Activated naive CD8-positive, alpha-beta T cell treated with anti-CD3 and anti-CD28 coated beads for 36 hours (primary cell): Measurements from ENCODE around the gene SAA2. TPM values are rescaled to one million over a fixed set of nuclear protein-coding genes. Genes with fewer than 3 reads are reported as not detected.
A peak's percentile ranks its signal among the peaks of the same experiment; 100 is the strongest.
"Not testable (repeated sequence)": the region's sequence is repeated elsewhere in the genome, so short reads cannot be mapped to it uniquely, and the experiment has no call there.

Experiments used
- DNase-seq: peaks from one replicate; pipeline ENCODE4 v3.0.0; 2021
- H3K27ac Mint-ChIP-seq: one replicate; pipeline ENCODE4 v1.8.0; 2022; ENCODE audit warnings: mild to moderate bottlenecking, moderate library complexity, mixed read lengths
- H3K27me3 Mint-ChIP-seq: one replicate; pipeline ENCODE4 v1.8.0; 2022; ENCODE audit warnings: mild to moderate bottlenecking, mixed read lengths
- H3K36me3 Mint-ChIP-seq: one replicate; pipeline ENCODE4 v1.8.0; 2021; ENCODE audit warnings: mild to moderate bottlenecking, mixed read lengths
- H3K4me1 Mint-ChIP-seq: one replicate; pipeline ENCODE4 v1.8.0; 2021; ENCODE audit warnings: mixed read lengths
- H3K4me3 Mint-ChIP-seq: one replicate; pipeline ENCODE4 v1.8.0; 2022; ENCODE audit warnings: mild to moderate bottlenecking, moderate library complexity, mixed read lengths
- H3K9me3 Mint-ChIP-seq: one replicate; pipeline ENCODE4 v1.8.0; 2022; ENCODE audit warnings: mixed read lengths
- total RNA-seq, 2 experiments: library from RNA; stranded (reverse); gene quantifications; one replicate each; pipeline ENCODE4 v1.2.3, GENCODE V29; 2021

The SAA2 gene
- total RNA-seq, 2 experiments from 2014 or later, result not detected

DNA sequence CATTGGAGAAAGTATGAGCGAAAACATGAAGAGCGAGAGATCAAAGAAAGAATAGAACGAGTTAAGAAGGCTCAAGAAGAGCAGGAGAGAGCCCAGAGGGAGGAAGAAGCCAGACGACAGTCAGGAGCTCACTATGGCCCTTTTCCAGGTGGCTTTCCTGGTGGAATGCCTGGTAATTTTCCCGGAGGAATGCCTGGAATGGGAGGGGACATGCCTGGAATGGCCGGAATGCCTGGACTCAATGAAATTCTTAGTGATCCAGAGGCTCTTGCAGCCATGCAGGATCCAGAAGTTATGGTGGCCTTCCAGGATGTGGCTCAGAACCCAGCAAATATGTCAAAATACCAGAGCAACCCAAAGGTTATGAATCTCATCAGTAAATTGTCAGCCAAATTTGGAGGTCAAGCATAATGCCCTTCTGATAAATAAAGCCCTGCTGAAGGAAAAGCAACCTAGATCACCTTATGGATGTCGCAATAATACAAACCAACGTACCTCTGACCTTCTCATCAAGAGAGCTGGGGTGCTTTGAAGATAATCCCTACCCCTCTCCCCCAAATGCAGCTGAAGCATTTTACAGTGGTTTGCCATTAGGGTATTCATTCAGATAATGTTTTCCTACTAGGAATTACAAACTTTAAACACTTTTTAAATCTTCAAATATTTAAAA lies 14.3 kb upstream of the SAA2 start:
- H3K36me3 Mint-ChIP-seq, H3K4me3 Mint-ChIP-seq, H3K27me3 Mint-ChIP-seq: not testable (repeated sequence)

DNA sequence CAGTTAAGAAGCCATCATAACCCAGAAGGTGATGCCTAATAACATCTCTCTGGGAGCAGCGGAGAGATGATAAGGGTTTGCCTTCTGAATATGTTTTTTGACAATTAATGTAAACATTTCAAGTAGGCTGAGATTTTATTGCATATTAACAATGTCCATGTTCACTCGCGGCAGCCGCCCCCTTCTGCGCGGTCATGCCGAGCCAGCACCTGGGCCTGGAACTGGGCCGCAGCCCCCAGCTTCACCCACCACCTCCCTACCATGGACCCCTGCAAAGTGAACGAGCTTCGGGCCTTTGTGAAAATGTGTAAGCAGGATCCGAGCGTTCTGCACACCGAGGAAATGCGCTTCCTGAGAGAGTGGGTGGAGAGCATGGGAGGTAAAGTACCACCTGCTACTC lies 13.3 kb upstream of the SAA2 start:
- Mint-ChIP-seq H3K27me3 (peaks cover 5% of the 10 kb centered on the region), H3K4me3 (no peak overlapping the region), H3K4me1 (no peaks in the 10 kb centered on the region), H3K9me3 (no peaks in the 10 kb centered on the region), H3K36me3 (no peaks in the 10 kb centered on the region), H3K27ac (no peak overlapping the region)
- DNase-seq, result no peak

More for the DNA sequence above, 14.3 kb upstream of the SAA2 start:
- not testable (repeated sequence) for DNase-seq, H3K4me1 Mint-ChIP-seq, H3K9me3 Mint-ChIP-seq, H3K27ac Mint-ChIP-seq

DNA sequence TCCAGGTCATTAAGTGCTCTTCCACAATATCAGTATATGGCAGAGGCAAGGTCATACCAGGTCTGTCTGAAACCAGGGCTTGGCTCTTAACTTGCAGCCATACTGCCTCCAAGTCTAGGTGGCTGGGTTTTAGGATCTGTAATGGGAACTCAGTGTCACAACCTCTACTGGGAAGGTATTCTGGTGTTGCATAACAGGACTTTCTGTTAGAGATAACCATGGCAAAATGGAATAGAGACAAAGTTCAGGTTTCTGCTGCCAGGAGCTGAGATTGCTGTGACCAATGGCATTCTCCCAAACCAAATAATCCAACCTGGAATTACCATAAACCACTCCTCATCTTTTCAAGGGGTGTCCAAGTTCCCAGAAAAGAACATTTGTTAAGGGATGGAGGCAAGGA lies 10.8 kb upstream of the SAA2 start:
- no peaks in the 10 kb centered on the region for H3K4me1 Mint-ChIP-seq
- peaks cover 14% of the 10 kb centered on the region for H3K27me3 Mint-ChIP-seq
- no peaks in the 10 kb centered on the region for H3K9me3 Mint-ChIP-seq
- no peak overlapping the region for H3K27ac Mint-ChIP-seq
- no peaks in the 10 kb centered on the region for H3K36me3 Mint-ChIP-seq
- no peak overlapping the region for H3K4me3 Mint-ChIP-seq
- no peak for DNase-seq

DNA sequence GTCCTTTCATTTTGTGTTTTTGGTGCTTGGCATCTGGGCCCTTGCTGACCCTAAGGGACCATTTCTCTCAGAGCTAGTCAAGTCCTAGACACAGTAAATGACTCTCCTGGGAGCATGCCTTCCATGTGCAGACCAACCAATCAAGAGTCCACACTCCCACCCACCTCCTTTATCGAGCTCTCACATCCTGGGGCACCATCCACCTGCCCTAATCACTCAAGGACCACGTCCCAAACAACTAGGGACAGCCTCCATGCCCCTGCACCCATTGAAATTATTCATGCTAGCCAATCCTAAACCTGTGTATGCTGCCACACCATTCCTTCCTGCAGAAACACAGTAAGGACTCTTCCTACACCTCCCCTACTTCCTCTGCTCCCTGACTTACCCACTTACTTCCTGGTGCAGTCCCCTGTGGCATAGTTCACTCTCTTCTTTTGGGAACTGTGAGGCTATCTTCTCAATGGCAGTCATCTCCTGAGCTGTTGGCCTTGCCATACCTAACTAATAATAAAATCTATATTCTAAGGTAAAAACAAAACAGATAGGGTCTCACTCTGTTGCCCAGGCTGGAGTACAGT lies 6.4 kb upstream of the SAA2 start:
- Mint-ChIP-seq H3K27me3 (peaks cover 10% of the 10 kb centered on the region), H3K4me1 (no peaks in the 10 kb centered on the region), H3K36me3 (no peaks in the 10 kb centered on the region), H3K27ac (no peak overlapping the region), H3K4me3 (no peak overlapping the region), H3K9me3 (no peaks in the 10 kb centered on the region)
- DNase-seq, result no peak

DNA sequence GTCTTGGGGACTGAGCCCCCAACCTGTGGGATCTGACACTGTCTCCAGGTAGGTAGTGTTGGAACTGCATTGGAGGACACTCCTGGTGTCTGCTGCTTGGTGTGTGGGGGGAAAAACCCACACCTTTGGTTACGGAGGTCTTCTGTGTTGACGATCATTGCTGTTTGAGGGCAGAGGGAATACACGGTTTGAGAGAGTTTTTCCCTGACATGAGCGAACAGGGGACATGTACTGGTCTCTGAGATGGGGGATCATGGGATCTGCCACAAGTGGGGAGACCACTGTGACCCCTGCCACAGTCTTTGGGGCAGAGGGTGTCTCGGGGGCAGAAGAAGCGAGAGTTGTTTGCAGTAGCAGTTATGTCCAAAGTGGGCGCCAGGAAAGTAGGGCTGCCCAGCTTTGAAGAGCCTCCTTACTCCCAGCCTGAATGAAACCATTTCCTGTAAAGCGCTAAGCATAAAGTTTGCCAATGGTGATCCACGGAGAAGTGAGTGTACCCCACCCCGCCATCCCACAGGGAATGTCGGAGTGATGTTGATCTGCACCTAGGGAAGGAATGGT lies 5.4 kb upstream of the SAA2 start:
- no peak for DNase-seq
- H3K4me1 Mint-ChIP-seq, result no peaks in the 10 kb centered on the region
- no peaks in the 10 kb centered on the region for H3K9me3 Mint-ChIP-seq
- peaks cover 10% of the 10 kb centered on the region for H3K27me3 Mint-ChIP-seq
- no peak overlapping the region for H3K27ac Mint-ChIP-seq
- H3K36me3 Mint-ChIP-seq, result no peaks in the 10 kb centered on the region
- H3K4me3 Mint-ChIP-seq, result no peak overlapping the region

DNA sequence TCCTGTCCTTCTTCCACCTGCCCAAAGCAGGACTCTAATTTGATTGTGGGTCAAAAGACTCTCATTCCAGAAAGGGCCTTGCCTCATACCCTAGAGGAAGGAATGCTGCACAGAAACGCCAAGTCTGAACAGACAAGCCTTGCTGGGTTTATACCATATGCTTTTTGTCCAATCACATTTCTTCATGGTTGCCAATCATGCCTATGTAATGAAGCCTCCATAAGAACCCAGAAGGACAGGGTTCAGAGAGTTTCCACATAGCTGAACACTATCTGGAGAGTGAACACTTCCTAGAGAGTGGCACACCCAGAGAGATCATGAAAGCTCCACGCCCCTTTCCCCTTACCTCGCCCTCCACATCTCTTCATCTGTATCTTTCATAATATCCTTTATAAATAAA lies 4.8 kb upstream of the SAA2 start:
- no peak overlapping the region for H3K27ac Mint-ChIP-seq
- H3K4me1 Mint-ChIP-seq, result no peaks in the 10 kb centered on the region
- no peak for DNase-seq
- no peak overlapping the region for H3K4me3 Mint-ChIP-seq
- H3K36me3 Mint-ChIP-seq, result no peaks in the 10 kb centered on the region
- H3K27me3 Mint-ChIP-seq, result peaks cover 10% of the 10 kb centered on the region
- H3K9me3 Mint-ChIP-seq, result no peaks in the 10 kb centered on the region

DNA sequence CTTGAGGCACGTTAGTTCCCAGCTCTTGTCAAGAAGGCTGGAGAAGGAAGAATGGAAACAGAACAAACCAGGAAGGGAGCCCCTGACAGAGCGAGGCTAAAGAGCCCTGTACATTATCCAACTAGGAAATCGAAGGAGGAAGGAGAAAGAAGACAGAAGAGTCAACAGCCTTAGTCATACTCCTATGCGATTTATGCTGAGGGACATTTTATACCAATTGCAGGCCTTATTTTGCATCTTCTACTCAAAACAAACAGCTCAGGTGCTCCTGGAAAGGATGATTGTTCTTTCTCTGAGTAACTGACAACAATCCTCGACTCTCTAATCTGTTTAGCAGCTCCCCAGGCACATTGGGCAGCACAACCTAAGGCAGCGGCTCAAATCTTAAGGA lies 1.3 kb downstream of the SAA2 start:
- H3K9me3 Mint-ChIP-seq, H3K4me1 Mint-ChIP-seq, H3K27me3 Mint-ChIP-seq, H3K27ac Mint-ChIP-seq, H3K4me3 Mint-ChIP-seq, H3K36me3 Mint-ChIP-seq, DNase-seq: not testable (repeated sequence)

DNA sequence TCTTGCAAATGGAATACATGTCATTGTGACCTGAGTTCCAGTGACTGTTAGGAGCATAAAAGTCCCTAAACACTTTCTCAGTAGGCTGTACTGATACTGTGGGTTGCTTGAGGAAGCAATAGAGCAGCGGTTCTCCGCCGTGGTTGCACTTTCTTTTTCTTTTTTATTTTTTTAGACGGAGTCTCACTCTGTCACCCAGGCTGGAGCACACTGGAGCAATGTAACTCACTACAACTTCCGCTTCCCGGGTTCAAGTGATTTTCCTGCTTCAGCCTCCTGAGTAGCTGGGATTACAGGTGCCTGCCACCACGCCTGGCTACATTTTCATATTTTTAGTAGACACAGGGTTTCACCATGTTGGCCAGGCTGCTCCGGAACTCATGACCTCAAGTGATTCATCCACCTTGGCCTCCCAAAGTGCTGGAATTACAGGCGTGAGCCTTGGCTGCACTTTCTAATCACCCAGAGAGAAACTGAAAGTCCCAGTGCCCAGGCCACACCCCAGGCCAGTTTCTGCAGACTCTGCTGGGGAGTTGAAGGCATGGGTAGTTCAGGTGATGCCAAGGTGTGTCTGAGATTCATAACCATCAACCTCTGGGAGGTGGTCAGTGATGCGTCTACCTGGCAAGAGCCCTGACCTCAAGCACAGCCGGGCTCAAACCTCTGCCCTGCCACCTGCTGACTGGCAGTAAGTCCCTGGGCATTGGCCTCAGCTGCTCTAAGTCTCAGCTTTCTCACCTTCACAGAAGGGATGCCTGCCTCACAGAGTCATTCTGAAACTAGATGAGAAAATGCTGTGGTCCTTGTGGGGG lies 1.9 kb downstream of the SAA2 start:
- H3K27me3 Mint-ChIP-seq, H3K4me1 Mint-ChIP-seq, H3K4me3 Mint-ChIP-seq, H3K36me3 Mint-ChIP-seq, H3K9me3 Mint-ChIP-seq, H3K27ac Mint-ChIP-seq: not testable (repeated sequence)
- DNase-seq, result peak; percentile 5

DNA sequence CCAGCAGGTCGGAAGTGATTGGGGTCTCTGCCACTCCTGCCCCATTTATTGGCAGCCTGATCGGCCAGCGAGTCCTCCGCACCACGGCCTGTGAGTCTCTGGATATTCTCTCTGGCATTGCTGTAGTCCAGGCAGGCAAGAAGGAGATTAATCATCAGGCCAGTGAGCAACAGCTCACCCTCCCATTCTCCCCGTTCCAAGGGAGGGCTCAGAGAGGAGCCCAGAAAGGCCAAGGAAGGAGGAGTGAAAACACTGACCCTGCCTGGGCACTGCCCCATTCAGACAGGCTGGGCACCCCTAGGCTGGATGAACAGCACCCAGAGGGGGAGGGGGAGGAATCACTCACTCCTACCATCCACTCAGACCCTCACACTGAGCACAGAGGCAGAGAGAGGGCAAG lies 3.1 kb downstream of the SAA2 start:
- H3K9me3 Mint-ChIP-seq, result peaks cover 2% of the 10 kb centered on the region
- H3K4me1 Mint-ChIP-seq, result peaks cover 7% of the 10 kb centered on the region
- no peak overlapping the region for H3K4me3 Mint-ChIP-seq
- no peak for DNase-seq
- no peak overlapping the region for H3K27ac Mint-ChIP-seq
- H3K27me3 Mint-ChIP-seq, result no peaks in the 10 kb centered on the region
- no peaks in the 10 kb centered on the region for H3K36me3 Mint-ChIP-seq

DNA sequence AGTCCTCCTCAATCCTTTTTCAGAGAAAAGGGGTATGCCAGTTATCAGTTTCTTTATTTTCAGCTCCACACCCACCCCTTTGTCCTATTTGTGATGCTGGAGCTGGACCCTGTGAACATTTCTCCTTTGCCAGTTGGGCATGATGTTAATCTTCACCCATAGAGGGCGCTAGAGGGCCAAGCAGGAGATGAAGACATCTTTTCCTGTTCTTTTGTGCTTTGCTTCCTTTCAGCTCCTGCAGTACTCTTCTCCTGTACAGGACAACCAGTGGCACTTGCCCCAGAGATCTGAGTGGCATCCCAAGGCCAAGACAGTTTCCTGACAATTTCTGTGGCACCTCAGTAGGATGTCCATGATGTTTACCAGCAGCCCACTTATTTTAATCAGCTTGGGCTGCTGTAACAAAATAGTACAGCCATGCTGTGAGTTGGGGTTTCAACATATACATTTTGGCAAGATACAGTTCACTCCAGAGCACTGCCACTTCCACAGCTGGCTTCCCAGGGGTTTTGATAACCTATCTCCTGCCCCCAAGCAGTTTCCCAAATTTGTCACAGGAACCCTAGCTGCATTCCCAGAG lies 4.6 kb downstream of the SAA2 start:
- Mint-ChIP-seq H3K9me3 (peaks cover 2% of the 10 kb centered on the region), H3K36me3 (no peaks in the 10 kb centered on the region), H3K4me1 (peaks cover 7% of the 10 kb centered on the region), H3K27ac (no peak overlapping the region), H3K4me3 (no peak overlapping the region), H3K27me3 (peaks cover 7% of the 10 kb centered on the region)
- DNase-seq, result peak; percentile 47

DNA sequence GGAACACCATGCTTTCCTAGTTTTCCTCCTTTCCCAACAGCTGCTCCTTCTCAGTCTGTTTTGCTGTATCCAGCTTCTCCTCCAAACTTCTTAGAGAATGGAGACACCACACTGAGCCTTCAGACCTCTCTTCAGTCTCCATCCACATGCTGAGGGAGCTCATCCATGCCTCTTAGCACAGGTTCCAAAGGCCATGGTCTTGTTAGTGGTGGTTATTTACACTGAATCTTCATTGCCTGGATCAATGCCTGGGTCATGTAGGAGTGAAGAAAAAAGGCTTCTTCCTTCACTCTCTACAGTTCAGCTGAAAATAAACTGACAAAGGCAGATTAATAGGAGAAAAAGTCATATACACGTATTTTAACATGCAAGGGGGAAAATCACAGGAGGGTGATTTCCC lies 8.8 kb downstream of the SAA2 start:
- Mint-ChIP-seq H3K4me3 (no peak overlapping the region), H3K27ac (no peak overlapping the region), H3K36me3 (no peaks in the 10 kb centered on the region), H3K9me3 (peaks cover 2% of the 10 kb centered on the region), H3K27me3 (peaks cover 32% of the 10 kb centered on the region), H3K4me1 (no peaks in the 10 kb centered on the region)
- no peak for DNase-seq

DNA sequence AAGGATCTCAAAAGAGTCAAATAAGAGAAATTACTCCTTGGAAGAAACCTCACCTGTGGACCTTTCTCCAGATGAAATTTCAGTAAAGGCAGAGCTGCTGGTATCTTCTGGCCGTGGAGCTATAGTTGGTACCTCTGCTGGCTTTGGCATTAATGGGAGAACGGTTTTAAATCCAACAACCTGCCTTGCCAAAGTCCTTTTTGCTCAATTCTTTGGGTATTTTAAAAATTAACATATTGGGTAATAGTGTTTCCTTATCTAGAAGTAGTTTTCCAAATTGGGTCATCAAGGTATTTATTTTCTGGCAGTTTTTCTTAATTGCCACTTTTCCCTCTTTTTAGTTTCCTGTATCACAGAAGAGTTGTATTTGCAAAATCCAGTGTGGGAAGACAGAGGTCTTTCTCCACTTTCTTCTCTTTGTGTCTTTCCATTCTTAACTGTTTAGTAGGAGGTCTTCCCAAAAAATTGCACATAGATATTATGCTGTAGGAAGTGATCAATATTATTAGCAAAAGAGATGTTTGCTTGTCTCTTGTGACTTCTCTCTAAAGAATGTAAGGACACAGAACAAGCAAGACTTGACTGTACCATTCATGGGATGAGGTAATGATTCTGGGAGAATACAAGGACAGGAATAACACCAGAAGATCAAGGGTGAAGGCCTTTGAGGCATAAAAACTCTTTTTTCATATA lies 11.7 kb downstream of the SAA2 start, which contains the start of gene SAA4:
Gene SAA4 (minus strand): TSS at position 139 of the 693 bp plus-strand sequence. CDS start 876 bp downstream, outside the sequence.
- DNase-seq, result no peak
- no peaks in the 10 kb centered on the region for H3K4me1 Mint-ChIP-seq
- peaks cover 2% of the 10 kb centered on the region for H3K9me3 Mint-ChIP-seq
- H3K4me3 Mint-ChIP-seq, result no peak within 1 kb of the TSS
- H3K36me3 Mint-ChIP-seq, result no peaks in the 10 kb centered on the region
- H3K27ac Mint-ChIP-seq, result no peak within 1 kb of the TSS
- H3K27me3 Mint-ChIP-seq, result peaks cover 32% of the 10 kb centered on the region

DNA sequence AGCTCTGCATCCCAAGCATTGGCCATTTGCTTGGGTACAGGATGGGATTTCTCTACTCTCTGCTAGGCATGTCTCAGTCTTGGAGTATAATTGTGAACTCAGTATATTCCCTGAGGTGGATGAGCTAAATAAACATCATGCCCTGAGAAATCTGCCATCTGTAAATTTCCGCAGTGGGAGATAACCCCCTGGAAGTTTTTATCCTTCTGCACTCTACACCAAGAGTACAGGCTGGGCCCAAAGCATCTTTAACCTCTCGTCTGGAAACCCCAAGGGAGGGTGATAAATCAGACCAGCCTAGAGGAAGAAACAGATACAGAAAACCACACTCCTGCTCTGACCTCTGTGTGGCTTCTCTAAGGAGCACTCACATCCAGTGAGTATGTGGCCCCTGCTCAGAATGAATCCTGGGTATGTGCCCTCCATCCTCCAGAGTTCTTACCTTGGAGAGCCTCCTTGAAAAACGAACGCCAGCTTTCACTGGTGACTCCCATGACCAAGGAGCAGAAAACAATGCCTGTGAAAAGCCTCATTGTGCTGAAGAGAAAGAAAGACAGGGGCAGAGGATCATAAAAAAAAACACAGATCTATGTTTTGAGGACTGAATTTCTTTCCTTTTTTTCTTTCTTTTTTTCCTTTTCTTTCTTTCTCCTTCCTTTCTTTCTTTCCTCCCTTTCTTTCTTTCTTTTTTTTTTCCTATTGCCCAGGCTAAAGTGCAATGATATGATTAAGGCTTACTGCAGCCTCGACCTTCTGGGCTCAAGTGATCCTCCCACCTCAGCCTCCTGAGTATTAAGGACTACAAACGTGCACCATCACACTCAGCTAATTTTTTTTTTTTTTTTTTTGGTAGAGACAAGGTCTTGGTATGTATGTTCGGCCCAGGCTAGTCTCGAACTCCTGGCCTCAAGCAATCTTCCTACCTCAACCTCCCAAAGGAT lies 12.8 kb downstream of the SAA2 start:
- H3K36me3 Mint-ChIP-seq, result no peaks in the 10 kb centered on the region
- peaks cover 32% of the 10 kb centered on the region for H3K27me3 Mint-ChIP-seq
- no peak overlapping the region for H3K4me3 Mint-ChIP-seq
- H3K27ac Mint-ChIP-seq, result no peak overlapping the region
- no peaks in the 10 kb centered on the region for H3K4me1 Mint-ChIP-seq
- DNase-seq, result no peak
- H3K9me3 Mint-ChIP-seq, result peaks cover under 1% of the 10 kb centered on the region

DNA sequence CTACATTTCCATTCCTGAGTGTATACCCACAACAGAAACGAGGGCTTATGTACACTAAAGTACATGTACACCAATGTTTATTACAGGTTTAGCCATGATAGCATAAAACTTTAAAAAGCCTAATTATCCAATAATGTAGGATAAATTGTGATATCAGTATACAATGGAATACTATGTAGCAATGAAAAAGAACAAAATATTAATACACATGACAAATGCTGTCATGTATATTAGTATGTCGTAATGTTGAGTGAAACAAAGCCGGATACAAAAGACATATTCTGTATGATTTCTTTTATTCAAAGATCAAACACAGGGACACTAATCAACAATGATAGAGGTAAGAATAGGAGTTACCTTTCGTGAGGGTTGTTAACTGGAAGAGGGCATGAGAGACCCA lies 14.6 kb downstream of the SAA2 start:
- H3K4me3 Mint-ChIP-seq, result no peak overlapping the region
- H3K27me3 Mint-ChIP-seq, result peaks cover 25% of the 10 kb centered on the region
- H3K9me3 Mint-ChIP-seq, result no peaks in the 10 kb centered on the region
- no peak for DNase-seq
- no peaks in the 10 kb centered on the region for H3K36me3 Mint-ChIP-seq
- no peaks in the 10 kb centered on the region for H3K4me1 Mint-ChIP-seq
- H3K27ac Mint-ChIP-seq, result no peak overlapping the region
